WTC11 (cell line): Measurements from ENCODE around the gene PPP2R2C. TPM values are rescaled to one million over a fixed set of nuclear protein-coding genes. Genes with fewer than 3 reads are reported as not detected.

ENCODE experiments used
- ATAC-seq: fragments of 200-7000 bp; cut with Tn5 transposase; 2 replicates; pipeline ENCODE4 v1.10.0; 2021; ENCODE audit warnings: mild to moderate bottlenecking, moderate library complexity
- CTCF ChIA-PET: fragments of 300-600 bp; sonication (Branson Sonifier 250); formaldehyde crosslinking; loops from one replicate; lab custom pipeline; 2021; ENCODE audit warnings: antibody characterized with exemption; lab: Charles Lee
- POLR2A ChIA-PET: fragments of 350-600 bp; sonication (Branson Sonifier 250); formaldehyde crosslinking; loops from one replicate; lab custom pipeline; 2021; ENCODE audit warnings: antibody characterized with exemption; lab: Charles Lee
- DNase-seq: peaks from one replicate; pipeline ENCODE4 v3.0.0; 2021; ENCODE audit warnings: low spot score
- H3K27ac Mint-ChIP-seq: 2 replicates; pipeline ENCODE4 v1.8.0; 2021; ENCODE audit warnings: mixed read lengths
- H3K27me3 Mint-ChIP-seq: 2 replicates; pipeline ENCODE4 v1.8.0; 2021; ENCODE audit warnings: low read depth, mild to moderate bottlenecking, moderate library complexity, mixed read lengths
- H3K36me3 Mint-ChIP-seq: 2 replicates; pipeline ENCODE4 v1.8.0; 2021; ENCODE audit warnings: mixed read lengths
- H3K4me1 Mint-ChIP-seq: 2 replicates; pipeline ENCODE4 v1.8.0; 2022; ENCODE audit warnings: mixed read lengths
- H3K4me3 Mint-ChIP-seq: 2 replicates; pipeline ENCODE4 v1.8.0; 2021; ENCODE audit warnings: mild to moderate bottlenecking, moderate library complexity, mixed read lengths
- H3K9me3 Mint-ChIP-seq: 2 replicates; pipeline ENCODE4 v1.8.0; 2021; ENCODE audit warnings: mixed read lengths
- AFF4 ChIP-seq: sonication (generic); formaldehyde crosslinking; IDR thresholded peaks from 2 replicates; pipeline ENCODE4 v1.8.1; 2023; ENCODE audit warnings: mild to moderate bottlenecking, missing genetic modification reagents, borderline replicate concordance
- ARID4B ChIP-seq: sonication (generic); formaldehyde crosslinking; IDR thresholded peaks from 2 replicates; pipeline ENCODE4 v1.8.0; 2023; ENCODE audit warnings: missing genetic modification reagents, mild to moderate bottlenecking, borderline replicate concordance
- ATF2 ChIP-seq: sonication (generic); formaldehyde crosslinking; IDR thresholded peaks from 2 replicates; pipeline ENCODE4 v1.8.1; 2022; ENCODE audit warnings: low read depth, missing genetic modification reagents, borderline replicate concordance
- CREM ChIP-seq: sonication (generic); formaldehyde crosslinking; IDR thresholded peaks from 2 replicates; pipeline ENCODE4 v1.8.1; 2022; ENCODE audit warnings: mild to moderate bottlenecking, missing genetic modification reagents, moderate library complexity
- GRHL2 ChIP-seq: fragments of 250-450 bp; sonication (Bioruptor Pico); IDR thresholded peaks from 2 replicates; pipeline ENCODE4 v1.8.0; 2022; ENCODE audit warnings: mild to moderate bottlenecking, moderate library complexity; ENCODE audit not compliant: insufficient replicate concordance, severe bottlenecking
- JUN ChIP-seq: sonication (generic); formaldehyde crosslinking; IDR thresholded peaks from 2 replicates; pipeline ENCODE4 v1.8.0; 2023; ENCODE audit warnings: mild to moderate bottlenecking, missing genetic modification reagents
- MXD4 ChIP-seq: fragments of 250-450 bp; sonication (Bioruptor Pico); IDR thresholded peaks from 2 replicates; pipeline ENCODE4 v1.8.0; 2021; ENCODE audit warnings: mild to moderate bottlenecking, moderate library complexity, borderline replicate concordance
- RORB ChIP-seq: fragments of 250-450 bp; sonication (Bioruptor Pico); IDR thresholded peaks from 2 replicates; pipeline ENCODE4 v1.9.0; 2021; ENCODE audit warnings: mild to moderate bottlenecking
- STAT6 ChIP-seq: sonication (generic); formaldehyde crosslinking; conservative IDR thresholded peaks from 2 replicates; pipeline ENCODE4 v1.8.1; 2023; ENCODE audit warnings: mild to moderate bottlenecking, low read depth, missing genetic modification reagents, moderate library complexity
- TCF7 ChIP-seq: sonication (generic); formaldehyde crosslinking; IDR thresholded peaks from 2 replicates; pipeline ENCODE4 v1.8.0; 2022; ENCODE audit warnings: mild to moderate bottlenecking, low read depth, missing genetic modification reagents, moderate library complexity
- TP53 ChIP-seq: sonication (generic); formaldehyde crosslinking; IDR thresholded peaks from 2 replicates; pipeline ENCODE4 v1.8.1; 2023; ENCODE audit warnings: mild to moderate bottlenecking, missing genetic modification reagents
- ZBTB21 ChIP-seq: sonication (generic); formaldehyde crosslinking; IDR thresholded peaks from 2 replicates; pipeline ENCODE4 v1.8.1; 2023; ENCODE audit warnings: mild to moderate bottlenecking, missing genetic modification reagents, borderline replicate concordance
- ZNF121 ChIP-seq: sonication (generic); formaldehyde crosslinking; IDR thresholded peaks from 2 replicates; pipeline ENCODE4 v1.8.0; 2023; ENCODE audit warnings: missing genetic modification reagents
- ZNF232 ChIP-seq: sonication (generic); formaldehyde crosslinking; IDR thresholded peaks from 2 replicates; pipeline ENCODE4 v1.8.0; 2022; ENCODE audit warnings: mild to moderate bottlenecking, missing genetic modification reagents
- total RNA-seq: library from RNA; stranded (reverse); gene quantifications from 3 replicates; pipeline ENCODE4 v1.2.3, GENCODE V29; 2021
- TF ChIP-seq, protein P1 (sequence below): sonication (generic); formaldehyde crosslinking; IDR thresholded peaks from 2 replicates; pipeline ENCODE4 v1.8.1; 2022; ENCODE audit warnings: missing genetic modification reagents, borderline replicate concordance
- TF ChIP-seq, protein P2 (sequence below): sonication (generic); formaldehyde crosslinking; IDR thresholded peaks from 2 replicates; pipeline ENCODE4 v1.8.0; 2022; ENCODE audit warnings: mild to moderate bottlenecking, missing genetic modification reagents

Gene PPP2R2C
- total RNA-seq, 1 experiment from 2014 or later = 11.5 TPM

- TF ChIP-seq ARID4B (CRISPR knock-in tag) = no peak
- no peak for TF ChIP-seq ZNF121
- no peak for TF ChIP-seq CREM (CRISPR knock-in tag)
- no peak for TF ChIP-seq TCF7 (CRISPR knock-in tag)
- TF ChIP-seq JUN (CRISPR knock-in tag) = no peak
- no peak for TF ChIP-seq ZBTB21 (CRISPR knock-in tag)
- TF ChIP-seq ATF2 (CRISPR knock-in tag) = no peak
- TF ChIP-seq RORB (CRISPR knock-in tag) = no peak
- no peak for TF ChIP-seq MXD4 (CRISPR knock-in tag)
- TF ChIP-seq ZNF232 = no peak
- TF ChIP-seq, protein P1, sequence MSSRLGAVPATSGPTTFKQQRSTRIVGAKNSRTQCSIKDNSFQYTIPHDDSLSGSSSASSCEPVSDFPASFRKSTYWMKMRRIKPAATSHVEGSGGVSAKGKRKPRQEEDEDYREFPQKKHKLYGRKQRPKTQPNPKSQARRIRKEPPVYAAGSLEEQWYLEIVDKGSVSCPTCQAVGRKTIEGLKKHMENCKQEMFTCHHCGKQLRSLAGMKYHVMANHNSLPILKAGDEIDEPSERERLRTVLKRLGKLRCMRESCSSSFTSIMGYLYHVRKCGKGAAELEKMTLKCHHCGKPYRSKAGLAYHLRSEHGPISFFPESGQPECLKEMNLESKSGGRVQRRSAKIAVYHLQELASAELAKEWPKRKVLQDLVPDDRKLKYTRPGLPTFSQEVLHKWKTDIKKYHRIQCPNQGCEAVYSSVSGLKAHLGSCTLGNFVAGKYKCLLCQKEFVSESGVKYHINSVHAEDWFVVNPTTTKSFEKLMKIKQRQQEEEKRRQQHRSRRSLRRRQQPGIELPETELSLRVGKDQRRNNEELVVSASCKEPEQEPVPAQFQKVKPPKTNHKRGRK = no peak
- TF ChIP-seq TP53 (CRISPR knock-in tag) = no peak
These were observed 25.4 kb upstream of the PPP2R2C start (continued) for GRCh38 chr4:6497796-6498195.

- TF ChIP-seq, protein P2, sequence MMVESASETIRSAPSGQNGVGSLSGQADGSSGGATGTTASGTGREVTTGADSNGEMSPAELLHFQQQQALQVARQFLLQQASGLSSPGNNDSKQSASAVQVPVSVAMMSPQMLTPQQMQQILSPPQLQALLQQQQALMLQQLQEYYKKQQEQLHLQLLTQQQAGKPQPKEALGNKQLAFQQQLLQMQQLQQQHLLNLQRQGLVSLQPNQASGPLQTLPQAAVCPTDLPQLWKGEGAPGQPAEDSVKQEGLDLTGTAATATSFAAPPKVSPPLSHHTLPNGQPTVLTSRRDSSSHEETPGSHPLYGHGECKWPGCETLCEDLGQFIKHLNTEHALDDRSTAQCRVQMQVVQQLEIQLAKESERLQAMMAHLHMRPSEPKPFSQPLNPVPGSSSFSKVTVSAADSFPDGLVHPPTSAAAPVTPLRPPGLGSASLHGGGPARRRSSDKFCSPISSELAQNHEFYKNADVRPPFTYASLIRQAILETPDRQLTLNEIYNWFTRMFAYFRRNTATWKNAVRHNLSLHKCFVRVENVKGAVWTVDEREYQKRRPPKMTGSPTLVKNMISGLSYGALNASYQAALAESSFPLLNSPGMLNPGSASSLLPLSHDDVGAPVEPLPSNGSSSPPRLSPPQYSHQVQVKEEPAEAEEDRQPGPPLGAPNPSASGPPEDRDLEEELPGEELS (CRISPR knock-in tag) = no peak
- TF ChIP-seq STAT6 (no peak), AFF4 (no peak), GRHL2 (CRISPR knock-in tag) (no peak)
- Mint-ChIP-seq H3K27ac (no peak overlapping the region), H3K9me3 (peaks cover 7% of the 10 kb centered on the region), H3K4me1 (peaks cover 19% of the 10 kb centered on the region), H3K27me3 (no peaks in the 10 kb centered on the region; the same call in 1 of the 2 replicates), H3K4me3 (no peak overlapping the region), H3K36me3 (no peaks in the 10 kb centered on the region)
- CTCF ChIA-PET = no interaction called here
- DNase-seq (no peak), ATAC-seq (no peak)
- POLR2A ChIA-PET = no interaction called here
These were observed 23.3 kb upstream of the PPP2R2C start for GRCh38 chr4:6495736-6496135.
